ENCODE results near the gene RNF133. TPM values are rescaled to one million over a fixed set of nuclear protein-coding genes. Genes with fewer than 3 reads are reported as not detected.

The RNF133 gene
- total and polyA plus RNA-seq, 9 of the 15 experiments (the other 6 are each of a cell fraction or from before 2014, with no cell fraction given): not detected

GRCh38 chr7:122689346-122690109 lies 9.4 kb downstream of the RNF133 start:
- no peak overlapping the region for H3K9ac ChIP-seq (ENCODE audit: insufficient read depth in 1 of 2, low read depth in 2 of 2, low read length in 2 of 2)
- no peak overlapping the region for H3K27ac ChIP-seq (ENCODE audit: extremely low read depth, low read depth, low read length)
- FAIRE-seq (no peak), ATAC-seq (no peak), DNase-seq (ENCODE audit: extremely low read depth in 1 of 4, low spot score in 3 of 4) (no peak)
- H3K4me1 ChIP-seq (replicated peaks in 1 of 2; ENCODE audit: control insufficient read depth in 2 of 2, insufficient read depth in 2 of 2, low read length in 2 of 2): no peaks in the 10 kb centered on the region
- under 1% methylated on average over 13 of the region's 13 CpGs for WGBS (ENCODE audit: insufficient coverage, low coverage, missing lambda C conversion rate)
- no peak overlapping the region for H3K4me2 ChIP-seq (ENCODE audit: insufficient read depth, low read length)
- no peaks in the 10 kb centered on the region for H3K27me3 ChIP-seq (ENCODE audit: control insufficient read depth in 2 of 2, insufficient read depth in 2 of 2, low read length in 2 of 2)
- no peaks in the 10 kb centered on the region for H4K20me1 ChIP-seq (replicated peaks; ENCODE audit: control insufficient read depth, insufficient read depth, low read length)
- TF ChIP-seq SLC30A9 (CRISPR knock-in tag; IDR thresholded peaks at IDR 0.05) (no peak), PML (IDR thresholded peaks at IDR 0.05; ENCODE audit: low read length) (no peak), ZNF668 (CRISPR knock-in tag; IDR thresholded peaks at IDR 0.05) (no peak), NFXL1 (CRISPR knock-in tag; IDR thresholded peaks at IDR 0.05) (no peak), USF2 (CRISPR knock-in tag; IDR thresholded peaks at IDR 0.05) (no peak)
- CTCF ChIA-PET (ENCODE audit: low intra/inter-chr PET ratio): no interaction called here
- H3K36me3 ChIP-seq (ENCODE audit: control insufficient read depth, insufficient read depth, low read length): no peaks in the 10 kb centered on the region
- no peak overlapping the region for H3K4me3 ChIP-seq
- H3K79me2 ChIP-seq (ENCODE audit: control insufficient read depth, insufficient read depth, low read length): no peaks in the 10 kb centered on the region
- H3K9me1 ChIP-seq (ENCODE audit: control insufficient read depth, insufficient read depth, low read length): no peaks in the 10 kb centered on the region
- intact Hi-C loops (cut with micrococcal nuclease) (no loop called here), in situ Hi-C loops (cut with MboI) (no loop called here)
- H3K9me3 ChIP-seq (replicated peaks; ENCODE audit: control insufficient read depth, insufficient read depth, low read depth, low read length): no peaks in the 10 kb centered on the region
- H2AFZ ChIP-seq (ENCODE audit: low read depth, low read length): no peak overlapping the region
- no TSS peak for BruUV-seq (replicated peaks)
- POLR2A ChIA-PET: no interaction called here

Measured in K562 (cell line).